ENCODE results near the gene NFATC1.

GRCh38 chr18:79502782-79503181, 107.1 kb downstream of the NFATC1 start:
- no peak for TF ChIP-seq CTCF (IDR thresholded peaks at IDR 0.05; ENCODE audit: poor library complexity)
- no peak for TF ChIP-seq EZH2 (IDR thresholded peaks at IDR 0.05; ENCODE audit: borderline replicate concordance)
- TF ChIP-seq EZH2phosphoT487 (IDR thresholded peaks at IDR 0.05; ENCODE audit: low read depth, severe bottlenecking, unreplicated experiment): no peak
